ENCODE results near the gene NTNG1. TPM values are rescaled to one million over a fixed set of nuclear protein-coding genes. Genes with fewer than 3 reads are reported as not detected.

The NTNG1 gene
- total RNA-seq, 1 experiment from 2014 or later: 1.5 TPM

DNA sequence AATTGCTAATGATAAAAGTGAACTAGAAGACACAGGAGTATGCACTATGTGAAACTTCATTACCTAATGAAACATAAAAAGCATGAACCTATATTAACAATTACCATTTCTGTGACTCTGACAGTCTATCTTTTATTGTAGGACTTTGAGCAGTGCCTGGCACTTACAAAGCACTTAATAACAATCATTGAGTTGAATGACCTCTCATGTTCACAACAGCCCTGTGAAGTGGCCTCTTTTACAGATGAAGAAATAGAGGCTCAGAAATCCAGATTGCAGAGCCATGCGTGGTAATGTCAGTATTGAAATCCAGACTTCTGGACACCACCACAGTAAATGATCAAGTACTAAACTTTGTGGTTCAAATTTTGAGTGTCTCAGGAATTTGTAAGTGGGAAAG lies 326.4 kb downstream of the NTNG1 start:
- Histone ChIP-seq H4K8ac (replicated peaks; ENCODE audit: insufficient read length, low read depth, low read length) (no peak overlapping the region), H3K9ac (ENCODE audit: extremely low read depth, insufficient read length, low read length) (no peak overlapping the region), H3T11ph (ENCODE audit: low read length) (no peak overlapping the region), H3K27me3 (ENCODE audit: insufficient read depth, low read length) (no peaks in the 10 kb centered on the region), H2BK120ac (ENCODE audit: low read depth, low read length, poor library complexity, severe bottlenecking) (no peak overlapping the region), H2BK15ac (ENCODE audit: low read depth, low read length) (no peak overlapping the region), H3K18ac (ENCODE audit: insufficient read length, low read depth, low read length) (no peak overlapping the region), H2BK20ac (ENCODE audit: low read depth, low read length, poor library complexity, severe bottlenecking) (no peak overlapping the region), H3K4ac (ENCODE audit: low read depth, low read length) (no peak overlapping the region), H4K20me1 (ENCODE audit: control insufficient read depth, insufficient read depth, insufficient read length) (no peaks in the 10 kb centered on the region), H2BK5ac (ENCODE audit: insufficient read length, low read length) (no peak overlapping the region), H3K27ac (ENCODE audit: insufficient read length, low read depth, low read length) (no peak overlapping the region), H3K9me3 (ENCODE audit: control insufficient read depth, low read depth, low read length) (no peaks in the 10 kb centered on the region), H4K5ac (ENCODE audit: insufficient read length, low read depth, low read length) (no peak overlapping the region), H3K4me1 (ENCODE audit: insufficient read depth, low read length) (no peaks in the 10 kb centered on the region), H4K91ac (ENCODE audit: insufficient read length, low read depth, low read length) (no peak overlapping the region), H3K4me2 (ENCODE audit: insufficient read depth, insufficient read length, low read length) (no peak overlapping the region), H3K23ac (ENCODE audit: insufficient read length, low read depth, low read length) (no peak overlapping the region), H3K14ac (ENCODE audit: insufficient read depth, low read length) (no peak overlapping the region), H2AFZ (ENCODE audit: low read length) (no peak overlapping the region), H3K79me1 (ENCODE audit: insufficient read depth, low read depth, low read length, poor library complexity, severe bottlenecking) (no peaks in the 10 kb centered on the region), H3K56ac (ENCODE audit: insufficient read length, low read depth, low read length) (no peak overlapping the region), H3K79me2 (ENCODE audit: insufficient read depth, low read length) (no peaks in the 10 kb centered on the region), H2BK12ac (ENCODE audit: insufficient read length, low read depth, low read length) (no peak overlapping the region), H3K23me2 (ENCODE audit: insufficient read length, low read depth, low read length, poor library complexity, severe bottlenecking) (no peaks in the 10 kb centered on the region), H2AK5ac (ENCODE audit: insufficient read length, low read length) (no peak overlapping the region)
- Mint-ChIP-seq H3K36me3 (ENCODE audit: insufficient read depth in 1 of 3, low read depth in 3 of 3) (no peaks in the 10 kb centered on the region), H3K4me3 (no peak overlapping the region), H3K27me3 (ENCODE audit: low read depth) (no peaks in the 10 kb centered on the region), H3K9me3 (no peaks in the 10 kb centered on the region), H3K27ac (no peak overlapping the region), H3K4me1 (peaks cover 9 to 12% of the 10 kb centered on the region in 2 experiments)
- TF ChIP-seq, protein P1, sequence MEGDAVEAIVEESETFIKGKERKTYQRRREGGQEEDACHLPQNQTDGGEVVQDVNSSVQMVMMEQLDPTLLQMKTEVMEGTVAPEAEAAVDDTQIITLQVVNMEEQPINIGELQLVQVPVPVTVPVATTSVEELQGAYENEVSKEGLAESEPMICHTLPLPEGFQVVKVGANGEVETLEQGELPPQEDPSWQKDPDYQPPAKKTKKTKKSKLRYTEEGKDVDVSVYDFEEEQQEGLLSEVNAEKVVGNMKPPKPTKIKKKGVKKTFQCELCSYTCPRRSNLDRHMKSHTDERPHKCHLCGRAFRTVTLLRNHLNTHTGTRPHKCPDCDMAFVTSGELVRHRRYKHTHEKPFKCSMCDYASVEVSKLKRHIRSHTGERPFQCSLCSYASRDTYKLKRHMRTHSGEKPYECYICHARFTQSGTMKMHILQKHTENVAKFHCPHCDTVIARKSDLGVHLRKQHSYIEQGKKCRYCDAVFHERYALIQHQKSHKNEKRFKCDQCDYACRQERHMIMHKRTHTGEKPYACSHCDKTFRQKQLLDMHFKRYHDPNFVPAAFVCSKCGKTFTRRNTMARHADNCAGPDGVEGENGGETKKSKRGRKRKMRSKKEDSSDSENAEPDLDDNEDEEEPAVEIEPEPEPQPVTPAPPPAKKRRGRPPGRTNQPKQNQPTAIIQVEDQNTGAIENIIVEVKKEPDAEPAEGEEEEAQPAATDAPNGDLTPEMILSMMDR (conservative IDR thresholded peaks at IDR 0.05): no peak
- WGBS (ENCODE audit: extremely low coverage, insufficient read length, low lambda C conversion rate): no CpG with 5 or more reads among the region's 1 CpG
- no peak for DNase-seq
